SU-DHL-6 (cell line): ENCODE data around the gene COL21A1.

Experiments used
- H2AFZ ChIP-seq: fragments of 200-600 bp; sonication (generic); 2 replicates; pipeline ENCODE4 v1.6.1; 2014; ENCODE audit warnings: low read depth, mild to moderate bottlenecking, moderate library complexity, mixed read lengths, antibody characterized with exemption, low read length; ENCODE audit not compliant: severe bottlenecking
- H3F3A ChIP-seq: fragments of 200-600 bp; shearing (Covaris generic); 2 replicates; pipeline ENCODE4 v1.6.0; 2016; ENCODE audit warnings: antibody characterized with exemption, mild to moderate bottlenecking; ENCODE audit not compliant: insufficient read depth
- H3K27ac ChIP-seq: fragments of 200-600 bp; sonication (generic); 2 replicates; pipeline ENCODE4 v1.5.1; 2016; ENCODE audit warnings: low read depth, mild to moderate bottlenecking, low read length, moderate library complexity, mixed read lengths
- H3K27me3 ChIP-seq: fragments of 200-600 bp; sonication (generic), shearing (Covaris generic); 2 replicates; pipeline ENCODE4 v1.6.0; 2014; ENCODE audit warnings: mild to moderate bottlenecking, low read length
- H3K36me3 ChIP-seq: fragments of 200-600 bp; sonication (generic); 2 replicates; pipeline ENCODE4 v1.6.1; 2014; ENCODE audit warnings: mild to moderate bottlenecking, low read length, mixed read lengths
- H3K4me2 ChIP-seq: fragments of 300-600, 200-600 bp; shearing (Covaris generic), sonication (generic); 2 replicates; pipeline ENCODE4 v1.6.0; 2014; ENCODE audit warnings: low read length, low read depth, mild to moderate bottlenecking; ENCODE audit not compliant: poor library complexity, severe bottlenecking
- H3K4me3 ChIP-seq: fragments of 200-600 bp; sonication (generic); 2 replicates; pipeline ENCODE4 v1.5.1; 2014; ENCODE audit warnings: antibody characterized with exemption, low read length, mild to moderate bottlenecking, mixed read lengths; ENCODE audit not compliant: insufficient read depth, poor library complexity, severe bottlenecking
- H3K79me2 ChIP-seq: fragments of 200-600 bp; sonication (generic); 2 replicates; pipeline ENCODE4 v1.6.1; 2014; ENCODE audit warnings: mild to moderate bottlenecking, low read length, moderate library complexity; ENCODE audit not compliant: insufficient read depth
- H3K9ac ChIP-seq: fragments of 200-600 bp; sonication (generic); 2 replicates; pipeline ENCODE4 v1.7.0; 2014; ENCODE audit warnings: mild to moderate bottlenecking, low read length
- H3K9me2 ChIP-seq: fragments of 200-600 bp; sonication (generic); replicated peaks from 2 replicates; pipeline ENCODE4 v1.6.1; 2014; ENCODE audit warnings: low read length; ENCODE audit not compliant: insufficient read depth
- H3K9me3 ChIP-seq: fragments of 200-600 bp; sonication (generic); 2 replicates; pipeline ENCODE4 v1.6.1; 2014; ENCODE audit warnings: low read length, mixed read lengths; ENCODE audit not compliant: insufficient read depth
- H4K20me1 ChIP-seq: fragments of 200-600 bp; sonication (generic); 2 replicates; pipeline ENCODE4 v1.6.1; 2014; ENCODE audit warnings: low read depth, mild to moderate bottlenecking, antibody characterized with exemption, low read length, moderate library complexity, mixed read lengths
- CTCF ChIP-seq: fragments of 200-600 bp; sonication (generic); IDR thresholded peaks from one replicate; pipeline ENCODE4 v1.5.1; 2017; ENCODE audit warnings: antibody characterized with exemption, mild to moderate bottlenecking, low read length, moderate library complexity; ENCODE audit not compliant: insufficient read depth, poor library complexity, severe bottlenecking
- EZH2phosphoT487 ChIP-seq: fragments of 200-600 bp; sonication (generic), shearing (Covaris generic); conservative IDR thresholded peaks from 2 replicates; pipeline ENCODE4 v1.6.1; 2018; ENCODE audit warnings: mild to moderate bottlenecking, antibody characterized with exemption, low read length, moderate library complexity, mixed read lengths

COL21A1 gene

DNA sequence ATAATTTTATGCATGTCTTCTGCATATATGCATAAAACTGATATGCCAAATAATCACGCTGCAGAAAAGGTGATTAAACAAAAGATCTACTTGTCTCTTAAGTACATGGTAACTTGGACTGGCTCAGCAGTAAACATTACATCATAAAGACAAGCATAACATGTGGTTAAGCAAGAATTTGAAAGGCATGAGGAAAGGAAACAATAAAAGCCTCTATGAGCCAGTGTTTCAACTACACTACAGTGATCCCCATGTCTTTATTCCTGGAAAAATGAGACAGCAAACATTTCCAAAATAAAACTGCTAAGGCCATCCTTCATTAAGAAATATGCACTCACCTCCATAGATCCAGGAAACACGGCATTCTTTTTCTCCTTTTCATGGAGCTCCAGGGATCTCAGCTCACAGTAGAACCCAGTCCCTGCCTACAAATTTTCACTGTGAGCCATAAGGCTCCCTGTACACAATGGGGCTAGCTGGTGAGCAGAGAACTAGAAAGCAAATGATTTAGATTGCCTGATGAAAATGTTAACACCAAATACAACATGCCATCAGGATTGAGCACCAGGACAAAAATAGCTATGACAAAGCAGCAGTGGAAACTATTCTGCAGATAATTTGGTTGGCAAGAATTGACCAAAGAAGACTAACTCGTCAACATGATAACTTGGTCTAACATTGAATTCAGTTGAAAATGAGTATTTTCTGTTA is 156.1 kb downstream of the COL21A1 start:
- no peak overlapping the region for H3K27ac ChIP-seq
- no peak overlapping the region for H3K4me3 ChIP-seq
- TF ChIP-seq EZH2phosphoT487 (no peak), CTCF (no peak)
- no peaks in the 10 kb centered on the region for H3K9me3 ChIP-seq
- H3K9me2 ChIP-seq = no peaks in the 10 kb centered on the region
- no peak overlapping the region for H2AFZ ChIP-seq
- H3K27me3 ChIP-seq = no peaks in the 10 kb centered on the region
- no peak overlapping the region for H3K4me2 ChIP-seq
- no peak overlapping the region for H3K9ac ChIP-seq
- no peaks in the 10 kb centered on the region for H3F3A ChIP-seq
- H3K36me3 ChIP-seq = no peaks in the 10 kb centered on the region
- H4K20me1 ChIP-seq = no peaks in the 10 kb centered on the region
- H3K79me2 ChIP-seq = no peaks in the 10 kb centered on the region

- no peaks in the 10 kb centered on the region for H3K79me2 ChIP-seq
- H3K4me2 ChIP-seq = no peak overlapping the region
- H3K27ac ChIP-seq = no peak overlapping the region
- no peaks in the 10 kb centered on the region for H3K9me2 ChIP-seq
- no peak overlapping the region for H3K9ac ChIP-seq
- TF ChIP-seq EZH2phosphoT487 (no peak), CTCF (no peak)
- no peaks in the 10 kb centered on the region for H3K9me3 ChIP-seq
- no peaks in the 10 kb centered on the region for H3K36me3 ChIP-seq
- H2AFZ ChIP-seq = no peak overlapping the region
- H3K4me3 ChIP-seq = no peak overlapping the region
- no peaks in the 10 kb centered on the region for H3F3A ChIP-seq
- no peaks in the 10 kb centered on the region for H3K27me3 ChIP-seq
- H4K20me1 ChIP-seq = no peaks in the 10 kb centered on the region; the same call in 1 of the 2 replicates
These were observed 158.7 kb downstream of the COL21A1 start for GRCh38 chr6:56088641-56089040.

GRCh38 chr6:56087421-56087820 is 160.0 kb downstream of the COL21A1 start:
- no peak overlapping the region for H3K4me2 ChIP-seq
- H2AFZ ChIP-seq = no peak overlapping the region
- no peak overlapping the region for H3K27ac ChIP-seq
- no peaks in the 10 kb centered on the region for H3K36me3 ChIP-seq
- no peak overlapping the region for H3K4me3 ChIP-seq
- H3F3A ChIP-seq = no peaks in the 10 kb centered on the region
- H3K9me2 ChIP-seq = no peaks in the 10 kb centered on the region
- H3K79me2 ChIP-seq = no peaks in the 10 kb centered on the region
- no peak for TF ChIP-seq CTCF
- no peak for TF ChIP-seq EZH2phosphoT487
- H3K27me3 ChIP-seq = no peaks in the 10 kb centered on the region
- no peaks in the 10 kb centered on the region; the same call in 1 of the 2 replicates for H4K20me1 ChIP-seq
- no peaks in the 10 kb centered on the region for H3K9me3 ChIP-seq
- H3K9ac ChIP-seq = no peak overlapping the region
